Neural cell (in vitro differentiated cells): Measurements from ENCODE around the gene LGALS4. TPM values are rescaled to one million over a fixed set of nuclear protein-coding genes. Genes with fewer than 3 reads are reported as not detected.
A peak's percentile ranks its signal among the peaks of the same experiment; 100 is the strongest.

ENCODE experiments used
- H2AFZ ChIP-seq: fragments of 200-600, 300-800 bp; sonication (generic), shearing (Covaris generic); 2 replicates; pipeline ENCODE4 v1.6.0; 2014; ENCODE audit warnings: low read depth, mild to moderate bottlenecking, antibody characterized with exemption, low read length, moderate library complexity
- H3F3A ChIP-seq: fragments of 200-600 bp; shearing (Covaris generic); 2 replicates; pipeline ENCODE4 v1.6.1; 2016; ENCODE audit warnings: mild to moderate bottlenecking, moderate library complexity, mixed read lengths, antibody characterized with exemption, low read length; ENCODE audit not compliant: insufficient read depth, poor library complexity, severe bottlenecking
- H3K27ac ChIP-seq: fragments of 200-600, 300-800 bp; sonication (generic), shearing (Covaris generic); 2 replicates; pipeline ENCODE4 v1.5.1; 2014; ENCODE audit warnings: mild to moderate bottlenecking, low read length, moderate library complexity
- H3K27me3 ChIP-seq: fragments of 300-800, 200-600 bp; sonication (generic), shearing (Covaris generic); 2 replicates; pipeline ENCODE4 v1.6.0; 2014; ENCODE audit warnings: mild to moderate bottlenecking, low read depth, low read length, moderate library complexity; ENCODE audit not compliant: insufficient read depth
- H3K36me3 ChIP-seq: fragments of 300-800, 200-600 bp; sonication (generic), shearing (Covaris generic); 2 replicates; pipeline ENCODE4 v1.5.1; 2014; ENCODE audit warnings: mild to moderate bottlenecking, antibody characterized with exemption, low read length, moderate library complexity; ENCODE audit not compliant: insufficient read depth
- H3K4me2 ChIP-seq: fragments of 300-800, 200-600 bp; sonication (generic), shearing (Covaris generic); 2 replicates; pipeline ENCODE4 v1.6.0; 2014; ENCODE audit warnings: mild to moderate bottlenecking, low read length
- H3K4me3 ChIP-seq: fragments of 300-800, 200-600 bp; sonication (generic), shearing (Covaris generic); 2 replicates; pipeline ENCODE4 v1.5.1; 2014; ENCODE audit warnings: mild to moderate bottlenecking, low read length, moderate library complexity
- H3K79me2 ChIP-seq: fragments of 200-600 bp; shearing (Covaris generic); replicated peaks from 2 replicates; pipeline ENCODE4 v1.6.0; 2014; ENCODE audit warnings: mild to moderate bottlenecking, low read length, moderate library complexity; ENCODE audit not compliant: insufficient read depth
- H3K9ac ChIP-seq: fragments of 300-800, 200-600 bp; sonication (generic), shearing (Covaris generic); 2 replicates; pipeline ENCODE4 v1.6.1; 2016; ENCODE audit warnings: mild to moderate bottlenecking, low read length, mixed read lengths
- H3K9me2 ChIP-seq: fragments of 200-600 bp; shearing (Covaris generic); 2 replicates; pipeline ENCODE4 v1.6.1; 2016; ENCODE audit warnings: mild to moderate bottlenecking, low read length, mixed read lengths; ENCODE audit not compliant: insufficient read depth
- H3K9me3 ChIP-seq: fragments of 200-600, 300-800 bp; sonication (generic), shearing (Covaris generic); 2 replicates; pipeline ENCODE4 v1.6.1; 2016; ENCODE audit warnings: mild to moderate bottlenecking, mixed run types, low read length, moderate library complexity, mixed read lengths
- H4K20me1 ChIP-seq: fragments of 200-600 bp; shearing (Covaris generic); 2 replicates; pipeline ENCODE4 v1.6.1; 2016; ENCODE audit warnings: mild to moderate bottlenecking, mixed run types; ENCODE audit not compliant: insufficient read depth
- CTCF ChIP-seq: fragments of 450-650 bp; IDR thresholded peaks from 2 replicates; pipeline ENCODE4 v1.5.1; 2014; ENCODE audit warnings: antibody characterized with exemption, mild to moderate bottlenecking, moderate library complexity; ENCODE audit not compliant: poor library complexity, severe bottlenecking
- EP300 ChIP-seq: fragments of 450-650 bp; conservative IDR thresholded peaks from 2 replicates; pipeline ENCODE4 v1.6.1; 2014; ENCODE audit warnings: antibody characterized with exemption, mild to moderate bottlenecking, moderate library complexity; ENCODE audit not compliant: poor library complexity, severe bottlenecking
- EZH2 ChIP-seq: fragments of 200-600, 300-800 bp; shearing (Covaris generic), sonication (generic); IDR thresholded peaks from 2 replicates; pipeline ENCODE4 v1.6.1; 2014; ENCODE audit warnings: antibody characterized with exemption, low read length, borderline replicate concordance, mild to moderate bottlenecking; ENCODE audit not compliant: insufficient read depth, poor library complexity, severe bottlenecking
- MXI1 ChIP-seq: fragments of 450-650 bp; conservative IDR thresholded peaks from 2 replicates; pipeline ENCODE4 v1.6.1; 2014; ENCODE audit warnings: antibody characterized with exemption, mild to moderate bottlenecking; ENCODE audit not compliant: poor library complexity, severe bottlenecking
- POLR2AphosphoS5 ChIP-seq: IDR thresholded peaks from 2 replicates; pipeline ENCODE4 v1.6.1; 2012
- RAD21 ChIP-seq: fragments of 450-650 bp; conservative IDR thresholded peaks from 2 replicates; pipeline ENCODE4 v1.6.1; 2014; ENCODE audit warnings: antibody characterized with exemption, mild to moderate bottlenecking, moderate library complexity
- REST ChIP-seq: IDR thresholded peaks from 2 replicates; pipeline ENCODE4 v1.6.1; 2012; ENCODE audit warnings: borderline replicate concordance
- SMC3 ChIP-seq: fragments of 450-650 bp; conservative IDR thresholded peaks from 2 replicates; pipeline ENCODE4 v1.6.1; 2014; ENCODE audit warnings: antibody characterized with exemption, mild to moderate bottlenecking, moderate library complexity; ENCODE audit not compliant: poor library complexity
- TAF1 ChIP-seq: IDR thresholded peaks from 2 replicates; pipeline ENCODE4 v1.6.1; 2012; ENCODE audit warnings: low read depth
- polyA plus RNA-seq: library from polyadenylated mRNA; depleted of rRNA; stranded (reverse); fragments of >200 nt; gene quantifications from 2 replicates; pipeline ENCODE4 v1.2.3, GENCODE V29; 2014

The LGALS4 gene
- polyA plus RNA-seq, 1 donor from 2014 or later: 1.3 TPM

- Histone ChIP-seq H3F3A (peaks cover 10% of the 10 kb centered on the region), H3K4me3 (no peak overlapping the region), H3K4me2 (no peak overlapping the region), H3K27me3 (no peaks in the 10 kb centered on the region), H3K9me2 (no peaks in the 10 kb centered on the region), H3K36me3 (no peaks in the 10 kb centered on the region), H3K9me3 (no peaks in the 10 kb centered on the region), H4K20me1 (peaks cover 10% of the 10 kb centered on the region), H3K27ac (no peak overlapping the region), H3K9ac (no peak overlapping the region), H3K79me2 (peaks cover 9% of the 10 kb centered on the region), H2AFZ (no peak overlapping the region)
- no peak for TF ChIP-seq POLR2AphosphoS5
- no peak for TF ChIP-seq TAF1
- no peak for TF ChIP-seq CTCF
These were observed 40.5 kb upstream of the LGALS4 start for GRCh38 chr19:38853214-38853613.

- H3F3A ChIP-seq: peaks cover 10% of the 10 kb centered on the region
- TF ChIP-seq CTCF: no peak
- no peak for TF ChIP-seq SMC3
- no peak for TF ChIP-seq TAF1
- TF ChIP-seq EZH2: no peak
- TF ChIP-seq RAD21: peak; percentile 18
- TF ChIP-seq POLR2AphosphoS5: peak; percentile 6
- TF ChIP-seq EP300: no peak
- no peak for TF ChIP-seq MXI1
- TF ChIP-seq REST: no peak
- peak overlapping the region; percentile 93 for H2AFZ ChIP-seq
- no peaks in the 10 kb centered on the region for H3K9me3 ChIP-seq
- H3K9ac ChIP-seq: peak overlapping the region; percentile 76
- no peaks in the 10 kb centered on the region for H3K36me3 ChIP-seq
- peak overlapping the region; percentile 55 for H3K4me2 ChIP-seq
- peak overlapping the region; percentile 71 for H3K4me3 ChIP-seq
- no peaks in the 10 kb centered on the region for H3K27me3 ChIP-seq
- peak overlapping the region; percentile 66 for H3K27ac ChIP-seq
- no peaks in the 10 kb centered on the region for H3K9me2 ChIP-seq
- peaks cover 16% of the 10 kb centered on the region for H4K20me1 ChIP-seq
- peaks cover 17% of the 10 kb centered on the region for H3K79me2 ChIP-seq
These were observed 39.7 kb upstream of the LGALS4 start for GRCh38 chr19:38852231-38853044.
